Calu3 (cell line): Measurements from ENCODE around the gene RNFT2. TPM values are rescaled to one million over a fixed set of nuclear protein-coding genes. Genes with fewer than 3 reads are reported as not detected.

ENCODE experiments used
- BruUV-seq: library from RNA; stranded (reverse); fragments of 400-500 nt; replicated peaks from 2 replicates; lab custom pipeline; 2021; lab: Mats Ljungman, UMichigan
- CTCF ChIA-PET: fragments of 300-600 bp; sonication (Branson Sonifier 250); formaldehyde crosslinking; loops from one replicate; lab custom pipeline; 2022; ENCODE audit warnings: antibody characterized with exemption; lab: Charles Lee
- DNase-seq: peaks from one replicate; pipeline ENCODE4 v3.0.0; 2022
- H3K27ac Mint-ChIP-seq: one replicate; pipeline ENCODE4 v1.8.0; 2022; ENCODE audit warnings: mixed read lengths; ENCODE audit not compliant: unreplicated experiment
- H3K27me3 Mint-ChIP-seq: one replicate; pipeline ENCODE4 v1.8.0; 2022; ENCODE audit warnings: mixed read lengths; ENCODE audit not compliant: unreplicated experiment
- H3K36me3 Mint-ChIP-seq: one replicate; pipeline ENCODE4 v1.8.0; 2022; ENCODE audit warnings: mild to moderate bottlenecking, moderate library complexity, mixed read lengths; ENCODE audit not compliant: insufficient read depth, unreplicated experiment
- H3K4me1 Mint-ChIP-seq: one replicate; pipeline ENCODE4 v1.8.0; 2022; ENCODE audit warnings: mild to moderate bottlenecking, low read depth, mixed read lengths; ENCODE audit not compliant: unreplicated experiment
- H3K4me3 Mint-ChIP-seq: one replicate; pipeline ENCODE4 v1.8.0; 2022; ENCODE audit warnings: mild to moderate bottlenecking, low read depth, moderate library complexity, mixed read lengths; ENCODE audit not compliant: unreplicated experiment
- H3K9me3 Mint-ChIP-seq: one replicate; pipeline ENCODE4 v1.8.0; 2022; ENCODE audit warnings: low read depth, mixed read lengths; ENCODE audit not compliant: unreplicated experiment
- CTCF ChIP-seq: fragments of 200-600 bp; IDR thresholded peaks from one replicate; pipeline ENCODE4 v1.8.0; 2022; ENCODE audit warnings: antibody characterized with exemption; ENCODE audit not compliant: unreplicated experiment
- intact Hi-C: fragments of 100-400 bp; cut with micrococcal nuclease; formaldehyde crosslinking; loops from one replicate; pipeline ENCODE4 v1.10.0; 2022; ENCODE audit not compliant: unreplicated experiment
- total RNA-seq: library from RNA; stranded (reverse); gene quantifications from 2 replicates; pipeline ENCODE4 v1.2.3, GENCODE V29; 2022

RNFT2 gene
- total RNA-seq, 1 experiment from 2014 or later: 32.0 TPM

GRCh38 chr12:116827432-116827831 lies 89.3 kb downstream of the RNFT2 start:
- no peaks in the 10 kb centered on the region for H3K27me3 Mint-ChIP-seq
- CTCF ChIA-PET: no interaction called here
- intact Hi-C loops: no loop called here
- H3K36me3 Mint-ChIP-seq: no peaks in the 10 kb centered on the region
- H3K9me3 Mint-ChIP-seq: no peaks in the 10 kb centered on the region
- no peak for TF ChIP-seq CTCF
- H3K4me1 Mint-ChIP-seq: no peaks in the 10 kb centered on the region
- DNase-seq: no peak
- no peak overlapping the region for H3K4me3 Mint-ChIP-seq
- no peak overlapping the region for H3K27ac Mint-ChIP-seq
- no TSS peak for BruUV-seq

GRCh38 chr12:116832353-116832752 lies 94.2 kb downstream of the RNFT2 start:
- no peaks in the 10 kb centered on the region for H3K36me3 Mint-ChIP-seq
- BruUV-seq: no TSS peak
- CTCF ChIA-PET: interaction anchor here (0.6 kb wide), 1 partner anchor 470 kb away, joined by 5 read pairs; no protein-coding TSS in a partner anchor
- no peaks in the 10 kb centered on the region for H3K4me1 Mint-ChIP-seq
- no peaks in the 10 kb centered on the region for H3K27me3 Mint-ChIP-seq
- no peak for TF ChIP-seq CTCF
- no peak for DNase-seq
- intact Hi-C loops: no loop called here
- H3K9me3 Mint-ChIP-seq: no peaks in the 10 kb centered on the region
- H3K27ac Mint-ChIP-seq: no peak overlapping the region
- H3K4me3 Mint-ChIP-seq: no peak overlapping the region

- Mint-ChIP-seq H3K9me3 (no peaks in the 10 kb centered on the region), H3K4me3 (no peak overlapping the region), H3K36me3 (no peaks in the 10 kb centered on the region), H3K27me3 (no peaks in the 10 kb centered on the region), H3K27ac (no peak overlapping the region), H3K4me1 (no peaks in the 10 kb centered on the region)
- no TSS peak for BruUV-seq
- DNase-seq: no peak
- TF ChIP-seq CTCF: no peak
- CTCF ChIA-PET: no interaction called here
- intact Hi-C loops: no loop called here
These were observed 95.4 kb downstream of the RNFT2 start for GRCh38 chr12:116833474-116833873.

GRCh38 chr12:116835484-116835883 lies 97.4 kb downstream of the RNFT2 start:
- no peaks in the 10 kb centered on the region for H3K36me3 Mint-ChIP-seq
- no peak overlapping the region for H3K4me3 Mint-ChIP-seq
- intact Hi-C loops: no loop called here
- H3K9me3 Mint-ChIP-seq: no peaks in the 10 kb centered on the region
- no peak for DNase-seq
- TF ChIP-seq CTCF: no peak
- CTCF ChIA-PET: no interaction called here
- BruUV-seq: no TSS peak
- no peaks in the 10 kb centered on the region for H3K27me3 Mint-ChIP-seq
- no peak overlapping the region for H3K27ac Mint-ChIP-seq
- H3K4me1 Mint-ChIP-seq: no peaks in the 10 kb centered on the region
